BJ (cell line): ENCODE data around the gene GAGE10. TPM values are rescaled to one million over a fixed set of nuclear protein-coding genes. Genes with fewer than 3 reads are reported as not detected.
"Not testable (repeated sequence)": the region's sequence is repeated elsewhere in the genome, so short reads cannot be mapped to it uniquely, and the experiment has no call there.

ENCODE experiments used
- CTCF ChIA-PET: fragments of 350-600 bp; formaldehyde crosslinking; extraction: SDS; loops from one replicate; lab custom pipeline; 2021; ENCODE audit warnings: antibody characterized with exemption, inconsistent platforms; lab: Yijun Ruan, JAX
- POLR2A ChIA-PET: fragments of 300-600 bp; sonication (Branson Sonifier 250); formaldehyde crosslinking; extraction: SDS; loops from one replicate; lab custom pipeline; 2021; ENCODE audit warnings: antibody characterized with exemption; lab: Charles Lee
- DNase-seq: peaks from one replicate; pipeline ENCODE4 v3.0.0-alpha.2; 2011; ENCODE audit warnings: low read depth
- H3K27me3 ChIP-seq: 2 replicates; pipeline ENCODE4 v1.6.0; 2011; ENCODE audit warnings: low read length; ENCODE audit not compliant: control insufficient read depth, insufficient read depth
- H3K36me3 ChIP-seq: 2 replicates; pipeline ENCODE4 v1.5.1; 2011; ENCODE audit warnings: low read length; ENCODE audit not compliant: control insufficient read depth, insufficient read depth
- H3K4me3 ChIP-seq: 2 replicates; pipeline ENCODE4 v1.5.1; 2011; ENCODE audit warnings: low read depth, mild to moderate bottlenecking, control low read depth, low read length
- polyA plus RNA-seq: library from polyadenylated mRNA; depleted of rRNA; stranded (reverse); fragments of >200 nt; gene quantifications from 2 replicates; pipeline ENCODE4 v1.2.3, GENCODE V29; 2011; rRNA removed

GAGE10 gene
- polyA plus RNA-seq, 1 experiment: not detected

GRCh38 chrX:49344496-49345175 is 41.2 kb downstream of the GAGE10 start:
- CTCF ChIA-PET, DNase-seq, POLR2A ChIA-PET: not testable (repeated sequence)

GRCh38 chrX:49345402-49345801 is 42.0 kb downstream of the GAGE10 start:
- CTCF ChIA-PET, H3K36me3 ChIP-seq, H3K27me3 ChIP-seq, DNase-seq, POLR2A ChIA-PET, H3K4me3 ChIP-seq: not testable (repeated sequence)

More at GRCh38 chrX:49344496-49345175, 41.2 kb downstream of the GAGE10 start:
- H3K4me3 ChIP-seq, H3K27me3 ChIP-seq, H3K36me3 ChIP-seq: not testable (repeated sequence)

- H3K4me3 ChIP-seq, POLR2A ChIA-PET, H3K27me3 ChIP-seq, CTCF ChIA-PET, DNase-seq, H3K36me3 ChIP-seq: not testable (repeated sequence)
Observed at GRCh38 chrX:49346150-49346549, 42.7 kb downstream of the GAGE10 start.

Other genes with a start within 250 kb of the GAGE10 start
- 0.49 and 0.96 TPM in 2 replicates for gene CCDC120, start 244.6 kb upstream of the GAGE10 start, polyA plus RNA-seq
- gene PRAF2, start 229.6 kb upstream of the GAGE10 start, polyA plus RNA-seq: 41.4 and 48.8 TPM in 2 replicates
- gene WDR45, start 223.8 kb upstream of the GAGE10 start, polyA plus RNA-seq: 107 and 165 TPM in 2 replicates
- gene GPKOW, start 179.9 kb upstream of the GAGE10 start, polyA plus RNA-seq: 28.2 and 33.1 TPM in 2 replicates
- 0.45 and 0.67 TPM in 2 replicates for gene MAGIX, start 140.9 kb upstream of the GAGE10 start, polyA plus RNA-seq
- gene PLP2, start 131.7 kb upstream of the GAGE10 start, polyA plus RNA-seq: 217 and 225 TPM in 2 replicates
- gene PRICKLE3, start 117.3 kb upstream of the GAGE10 start, polyA plus RNA-seq: 4.0 and 6.9 TPM in 2 replicates
- 0.07 and 0.10 TPM in 2 replicates for gene SYP, start 103.5 kb upstream of the GAGE10 start, polyA plus RNA-seq
- 0.01 TPM in 1 of 2 replicates, not detected in the other for gene CACNA1F, start 70.3 kb upstream of the GAGE10 start, polyA plus RNA-seq
- gene CCDC22, start 68.2 kb upstream of the GAGE10 start, polyA plus RNA-seq: 9.3 and 13.8 TPM in 2 replicates
- 0.12 and 0.18 TPM in 2 replicates for gene FOXP3, start 38.9 kb upstream of the GAGE10 start, polyA plus RNA-seq
- 2.5 and 3.5 TPM in 2 replicates for gene PPP1R3F, start 33.9 kb upstream of the GAGE10 start, polyA plus RNA-seq
- gene GAGE12J, start 18.4 kb downstream of the GAGE10 start, polyA plus RNA-seq: not detected in 2 replicates
- gene GAGE13, start 27.9 kb downstream of the GAGE10 start, polyA plus RNA-seq: not detected in 2 replicates
- gene GAGE12C, start 228.5 kb downstream of the GAGE10 start, polyA plus RNA-seq: not detected in 2 replicates
- not detected in 2 replicates for gene GAGE12D, start 238.1 kb downstream of the GAGE10 start, polyA plus RNA-seq
- gene GAGE12E, start 247.6 kb downstream of the GAGE10 start, polyA plus RNA-seq: not detected in 2 replicates